Stimulated activated CD8-positive, alpha-beta memory T cell treated with anti-CD3 and anti-CD28 coated beads, Interleukin-4, amount 100 ng/mL, for 4 hours (primary cell): ENCODE results near the gene MRPL20.
"Not testable (repeated sequence)": the region's sequence is repeated elsewhere in the genome, so short reads cannot be mapped to it uniquely, and the experiment has no call there.

Experiments
- DNase-seq, 2 donors: peaks; one replicate each; pipeline ENCODE4 v3.0.0-alpha.2; 2020; ENCODE audit warnings: low read depth in 2 of 2, low spot score in 1 of 2

The MRPL20 gene

GRCh38 chr1:1387098-1388077 is 19.7 kb downstream of the MRPL20 start:
- DNase-seq = no peak

DNA sequence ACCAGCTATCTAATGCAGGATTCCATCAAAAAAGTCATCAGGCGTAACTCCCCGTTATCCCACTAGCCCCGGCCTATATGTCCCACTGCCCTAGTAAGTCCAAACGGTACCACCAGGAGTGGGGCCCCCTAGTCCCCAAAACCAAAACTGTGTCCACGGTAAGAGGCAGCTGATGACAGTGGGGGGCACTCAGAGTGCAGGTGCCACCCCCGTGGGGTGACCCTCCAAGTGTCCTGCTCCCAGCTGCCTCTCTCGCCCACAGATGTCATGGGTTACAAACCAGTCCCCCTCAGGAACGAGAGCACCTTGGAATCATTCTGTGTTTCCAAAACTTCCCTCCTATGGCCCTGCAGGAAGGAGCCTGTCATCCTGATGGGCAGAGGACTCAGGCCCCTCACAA is 21.2 kb downstream of the MRPL20 start:
- DNase-seq = no peak

DNA sequence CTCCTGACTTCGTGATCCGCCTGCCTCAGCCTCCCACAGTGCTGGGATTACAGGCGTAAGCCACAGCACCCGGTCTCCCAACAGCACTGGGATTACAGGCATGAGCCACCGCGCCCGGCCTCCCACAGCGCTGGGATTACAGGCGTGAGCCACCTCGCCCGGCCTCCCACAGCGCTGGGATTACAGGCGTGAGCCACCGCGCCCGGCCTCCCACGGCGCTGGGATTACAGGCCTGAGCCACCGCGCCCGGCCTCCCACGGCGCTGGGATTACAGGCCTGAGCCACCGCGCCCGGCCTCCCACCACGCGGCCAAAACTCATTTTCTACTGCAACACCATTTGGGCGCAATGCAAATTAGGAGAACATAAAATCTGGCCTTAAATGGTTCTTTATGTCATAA is 21.8 kb downstream of the MRPL20 start:
- not testable (repeated sequence) for DNase-seq

GRCh38 chr1:1381294-1381693 is 25.8 kb downstream of the MRPL20 start:
- no peak for DNase-seq

DNA sequence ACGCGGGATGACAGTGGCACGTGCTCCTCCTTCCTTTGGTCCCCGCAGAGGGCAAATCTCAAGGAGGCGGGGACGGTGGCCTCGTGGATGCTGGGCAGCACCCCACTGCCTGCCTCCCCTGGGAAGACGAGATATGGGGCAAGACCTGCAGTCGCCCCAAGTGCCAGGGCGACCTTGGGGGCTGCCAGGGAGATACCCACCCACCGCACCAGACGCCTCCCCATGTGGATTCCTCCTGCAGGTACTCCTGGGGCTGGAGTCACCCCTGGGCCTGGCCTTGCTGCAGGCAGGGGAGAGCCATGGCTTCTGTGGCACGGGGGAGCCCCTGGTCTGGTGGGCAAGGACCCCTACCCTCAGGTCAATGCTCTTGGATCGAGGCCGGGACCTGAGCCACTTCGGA is 26.2 kb downstream of the MRPL20 start:
- no peak for DNase-seq

GRCh38 chr1:1377540-1378205 is 29.4 kb downstream of the MRPL20 start:
- no peak for DNase-seq

DNA sequence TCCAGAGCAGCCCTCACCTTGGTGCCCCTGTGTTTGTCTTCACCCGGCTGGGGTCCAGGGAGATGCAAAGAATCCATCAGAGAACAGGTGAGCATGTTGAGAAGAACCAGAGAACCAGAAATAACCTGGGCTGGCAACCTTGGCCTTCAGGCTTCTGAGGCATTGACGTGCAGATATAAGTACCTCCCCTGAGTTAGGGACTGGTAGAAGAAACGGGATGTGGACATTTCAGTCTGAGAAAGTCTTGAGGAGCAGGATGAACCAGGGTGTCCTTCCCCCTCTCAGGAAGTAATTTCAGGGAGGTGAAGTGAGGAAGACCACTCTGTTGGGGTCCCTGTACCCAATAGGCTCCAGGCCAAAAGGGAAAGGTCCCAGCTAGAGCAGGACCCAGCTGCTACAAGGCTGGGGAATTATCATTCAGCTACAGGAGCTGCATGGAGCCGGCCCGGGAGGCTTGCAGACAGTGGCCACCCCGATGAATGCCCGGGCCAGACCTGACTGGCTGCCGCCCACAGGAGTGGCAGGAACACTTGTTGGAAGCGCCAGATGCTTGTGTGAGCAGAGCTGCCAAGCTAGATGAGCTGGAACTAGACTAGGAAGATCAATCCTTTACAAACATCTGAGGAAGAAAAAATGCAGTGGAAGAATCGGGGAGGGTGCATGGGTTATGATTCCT is 30.4 kb downstream of the MRPL20 start:
- DNase-seq = no peak

- peak; percentile 85 to 93 for DNase-seq
Observed at GRCh38 chr1:1374929-1375662, 32.0 kb downstream of the MRPL20 start, which contains the start of gene AURKAIP1. Gene AURKAIP1, minus strand, starts transcription at chr1:1375207. Its CDS starts 451 bp downstream, at chr1:1374756.

GRCh38 chr1:1374589-1374928 is 32.5 kb downstream of the MRPL20 start:
- DNase-seq = no peak

GRCh38 chr1:1373815-1374588 is 33.1 kb downstream of the MRPL20 start:
- no peak for DNase-seq

DNA sequence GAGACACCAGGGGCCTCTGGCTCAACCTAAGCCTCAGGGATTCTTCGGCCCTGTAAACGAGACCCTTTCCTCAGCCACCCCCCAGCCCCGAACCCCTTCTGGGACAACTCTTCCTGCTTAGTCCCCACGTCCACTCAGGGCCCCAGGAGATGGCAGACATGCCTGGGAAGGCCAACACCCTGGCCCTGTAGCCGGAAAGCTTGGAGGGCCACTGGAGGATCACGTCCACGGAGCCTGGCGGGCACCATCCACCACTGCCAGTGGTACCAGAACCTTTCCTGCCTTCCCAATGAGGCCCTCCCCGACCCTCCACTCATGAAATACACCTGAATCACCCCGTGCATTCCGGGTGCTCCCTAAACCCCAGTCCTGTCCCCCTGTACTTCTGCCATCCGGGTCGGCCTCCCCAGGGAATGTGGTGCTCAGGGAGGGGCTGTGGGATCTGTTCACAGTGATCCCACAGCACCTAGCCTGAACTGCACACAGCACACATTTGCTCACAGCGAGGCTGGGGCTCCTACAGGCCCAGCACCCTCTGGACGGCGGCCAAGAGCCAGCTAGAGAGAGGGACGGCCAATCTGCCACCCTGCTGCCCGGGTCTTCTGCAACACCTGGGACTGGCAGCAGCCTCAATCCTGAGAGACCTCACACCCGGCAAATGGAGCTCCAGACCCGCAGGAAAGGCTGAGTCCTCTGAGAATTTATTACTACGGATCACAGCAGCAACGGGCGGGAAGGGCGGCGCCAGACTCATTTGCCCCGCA is 33.9 kb downstream of the MRPL20 start:
- no peak for DNase-seq

DNA sequence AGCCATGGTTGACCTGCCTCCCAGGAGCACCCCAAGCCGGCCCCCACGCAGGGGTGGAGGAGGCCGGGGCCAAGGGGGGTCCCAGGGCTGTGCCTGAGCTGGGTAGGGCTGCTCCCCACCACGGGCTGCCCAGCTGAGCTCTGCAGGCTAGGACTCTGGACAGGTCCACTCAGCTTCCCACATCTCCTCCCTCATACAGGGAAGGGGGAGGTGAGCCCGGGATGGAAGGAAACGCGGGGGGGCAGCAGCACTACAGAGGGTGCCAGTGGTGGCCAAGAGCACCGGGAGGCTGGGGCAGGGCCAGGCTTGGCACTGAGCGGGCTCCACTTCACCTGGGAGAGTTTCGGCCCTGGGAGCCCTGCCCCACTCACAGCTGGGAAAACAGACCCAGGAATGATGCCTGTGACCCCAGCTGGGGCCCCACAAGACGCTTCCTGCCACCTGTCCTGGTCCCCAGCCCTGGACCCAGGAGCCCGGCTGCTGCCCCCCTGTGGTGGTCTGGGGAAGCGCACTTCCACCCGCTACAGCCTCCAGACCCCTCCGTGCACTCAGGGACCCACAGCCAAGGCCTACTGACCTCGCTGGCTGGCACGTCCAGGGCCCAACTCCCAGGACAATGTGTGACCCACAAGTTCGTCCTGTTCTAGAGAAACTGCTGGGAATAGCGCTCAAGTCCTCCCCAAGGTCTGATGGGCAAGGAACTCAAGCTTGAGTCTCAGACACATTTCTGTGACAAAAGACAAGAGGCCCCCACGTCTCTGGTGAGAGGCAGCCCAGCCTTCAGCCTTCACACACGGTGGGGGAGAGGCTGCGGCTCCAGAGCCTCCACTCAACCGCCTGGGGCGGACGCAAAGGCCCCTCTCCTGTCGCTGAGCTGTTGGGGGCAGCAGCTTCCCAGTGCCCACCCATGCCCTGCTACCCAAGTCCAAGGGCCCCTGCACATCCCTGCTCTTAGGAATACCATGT is 35.1 kb downstream of the MRPL20 start:
- peak; percentile 53 to 62 for DNase-seq

GRCh38 chr1:1371364-1371745 is 35.7 kb downstream of the MRPL20 start:
- peak in 1 of 2 donors; percentile 19 for DNase-seq

- DNase-seq = no peak
Observed at GRCh38 chr1:1370771-1371300, 36.3 kb downstream of the MRPL20 start.

DNA sequence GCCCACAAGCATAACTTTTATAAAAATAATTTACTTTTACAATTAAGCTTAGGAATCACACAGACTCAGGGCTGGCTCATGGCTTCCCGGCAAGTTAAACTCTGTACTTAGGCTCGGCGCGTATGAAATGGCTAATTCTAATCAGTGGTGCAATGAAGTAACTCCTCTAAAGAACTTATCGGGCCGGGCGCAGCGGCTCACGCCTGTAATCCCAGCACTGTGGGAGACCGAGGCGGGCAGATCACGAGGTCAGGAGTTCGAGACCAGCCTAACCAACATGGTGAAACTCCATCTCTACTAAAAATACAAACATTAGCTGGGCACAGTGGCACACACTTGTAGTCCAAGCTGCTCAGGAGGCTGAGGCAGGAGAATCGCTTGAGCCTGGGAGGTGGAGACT is 37.0 kb downstream of the MRPL20 start:
- not testable (repeated sequence) for DNase-seq

- no peak for DNase-seq
Observed at GRCh38 chr1:1367315-1367714, 39.8 kb downstream of the MRPL20 start.

DNA sequence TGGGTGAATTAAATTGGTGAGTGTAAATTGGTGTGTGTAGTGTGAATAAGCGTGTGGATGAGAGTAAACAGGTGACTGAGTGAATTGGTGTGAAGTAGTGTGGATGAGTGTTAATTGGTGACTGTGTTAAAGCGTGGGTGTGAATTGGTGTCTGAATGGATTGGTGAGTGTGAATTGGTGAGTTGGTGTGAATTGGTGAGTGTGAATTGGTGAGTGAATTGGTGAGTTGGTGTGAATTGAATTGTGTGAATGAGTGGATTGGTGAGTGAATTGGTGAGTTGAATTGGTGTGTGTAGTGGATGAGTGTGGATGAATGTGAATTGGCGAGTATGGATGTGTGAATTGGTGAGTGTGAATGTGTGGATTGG is 40.4 kb downstream of the MRPL20 start:
- DNase-seq = no peak
